Skeletal muscle satellite cell (primary cell): ENCODE results near the gene CYTIP.
"Not testable (repeated sequence)": the region's sequence is repeated elsewhere in the genome, so short reads cannot be mapped to it uniquely, and the experiment has no call there.

ENCODE experiments used
- H3K27me3 ChIP-seq: 2 replicates; pipeline ENCODE4 v1.7.0; 2013; ENCODE audit warnings: low read length; ENCODE audit not compliant: control insufficient read depth, insufficient read depth
- H3K36me3 ChIP-seq: 2 replicates; pipeline ENCODE4 v1.7.0; 2013; ENCODE audit warnings: mild to moderate bottlenecking, control low read depth, low read length; ENCODE audit not compliant: insufficient read depth
- H3K4me1 ChIP-seq: 2 replicates; pipeline ENCODE4 v1.7.0; 2013; ENCODE audit warnings: low read length; ENCODE audit not compliant: control insufficient read depth, insufficient read depth
- H3K4me2 ChIP-seq: 2 replicates; pipeline ENCODE4 v1.7.0; 2013; ENCODE audit warnings: mild to moderate bottlenecking, low read length
- H3K4me3 ChIP-seq: 2 replicates; pipeline ENCODE4 v1.7.0; 2013; ENCODE audit warnings: low read length
- H3K9ac ChIP-seq: 2 replicates; pipeline ENCODE4 v1.7.0; 2013; ENCODE audit warnings: mild to moderate bottlenecking, low read depth, low read length, moderate library complexity
- H3K9me3 ChIP-seq: replicated peaks from 2 replicates; pipeline ENCODE4 v1.7.0; 2013; ENCODE audit warnings: mild to moderate bottlenecking, control low read depth, low read length

Gene CYTIP

DNA sequence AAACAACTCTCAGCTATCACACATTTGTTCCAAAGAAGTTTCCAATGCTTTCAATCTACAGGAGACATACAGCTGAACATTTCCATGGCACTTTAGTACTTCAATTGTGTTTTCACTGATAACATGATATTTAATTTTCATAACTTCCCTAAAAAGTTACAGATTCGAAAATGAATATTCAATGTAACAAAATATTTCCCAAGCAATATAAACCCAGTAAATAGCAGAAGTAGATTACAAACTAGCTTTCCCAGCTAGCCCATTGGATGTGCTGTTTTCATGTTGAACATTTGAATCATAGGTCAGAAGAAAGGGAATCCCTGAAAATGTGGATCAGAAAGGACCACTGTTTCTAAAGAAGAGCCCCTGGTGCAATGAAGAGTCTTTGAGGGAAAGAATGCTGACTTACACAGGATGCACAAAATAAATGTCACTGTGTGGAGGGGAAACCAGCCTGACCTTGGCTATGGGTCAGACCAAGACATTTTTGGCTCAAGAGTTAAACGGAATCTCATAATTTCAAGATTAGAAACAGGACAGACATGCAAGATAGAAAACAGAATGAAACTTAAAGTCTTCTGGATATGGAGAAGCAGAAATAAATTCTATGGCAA is 22.5 kb downstream of the CYTIP start:
- H3K36me3 ChIP-seq = no peaks in the 10 kb centered on the region
- H3K9ac ChIP-seq = no peak overlapping the region
- H3K9me3 ChIP-seq = no peaks in the 10 kb centered on the region
- H3K4me3 ChIP-seq = no peak overlapping the region
- H3K27me3 ChIP-seq = no peaks in the 10 kb centered on the region
- H3K4me1 ChIP-seq = no peaks in the 10 kb centered on the region
- no peak overlapping the region for H3K4me2 ChIP-seq

DNA sequence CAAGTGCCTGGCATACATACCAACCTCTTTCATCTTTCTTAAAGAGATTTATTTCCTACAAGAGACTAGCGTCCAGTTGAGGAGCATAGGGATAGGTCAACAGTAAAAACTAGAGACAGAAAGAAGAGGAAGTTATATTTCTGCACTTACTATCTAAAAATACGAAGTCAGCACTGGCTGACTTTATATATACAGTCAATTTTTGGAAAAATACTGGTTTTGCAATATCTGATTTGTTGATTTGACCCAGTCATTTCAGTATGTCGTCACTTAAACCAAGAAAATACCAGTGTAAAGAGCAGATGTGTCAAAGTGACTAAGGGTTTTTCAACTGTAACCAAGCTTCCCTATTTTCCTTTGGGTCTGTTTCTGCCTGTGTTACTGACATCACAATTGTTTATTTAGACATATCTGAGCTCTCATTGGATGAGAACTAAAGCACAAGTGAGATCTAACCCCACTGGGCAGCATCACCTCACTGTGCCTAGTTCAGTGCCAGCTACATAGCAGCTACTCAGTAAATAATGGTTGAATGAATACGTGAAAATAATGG is 23.0 kb downstream of the CYTIP start:
- no peaks in the 10 kb centered on the region for H3K4me1 ChIP-seq

DNA sequence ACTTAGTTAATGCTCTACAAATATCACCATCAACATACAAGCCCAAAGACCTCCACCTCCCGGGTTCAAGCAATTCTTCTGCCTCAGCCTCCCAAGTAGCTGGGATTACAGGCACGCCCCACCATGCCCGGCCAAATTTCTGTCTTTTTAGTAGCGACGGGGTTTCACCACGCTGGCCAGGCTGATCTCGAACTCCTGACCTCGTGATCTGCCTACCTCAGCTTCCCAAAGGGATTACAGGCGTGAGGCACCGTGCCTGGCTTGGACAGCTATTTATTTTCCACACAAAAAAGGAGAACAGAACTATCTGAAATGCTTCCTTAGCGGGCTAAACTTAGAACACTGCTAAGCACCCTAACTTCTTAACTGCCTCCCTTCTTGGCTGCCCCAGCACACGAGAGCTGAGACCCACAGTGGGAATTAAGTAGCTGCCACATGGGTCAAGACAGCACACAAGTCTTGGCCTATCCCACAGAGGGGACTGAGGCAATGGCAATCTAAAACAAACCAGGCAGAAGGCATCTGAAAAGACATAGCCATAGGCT is 24.8 kb downstream of the CYTIP start:
- no peaks in the 10 kb centered on the region for H3K36me3 ChIP-seq
- H3K9me3 ChIP-seq = no peaks in the 10 kb centered on the region
- no peaks in the 10 kb centered on the region for H3K27me3 ChIP-seq
- H3K4me1 ChIP-seq = no peaks in the 10 kb centered on the region
- no peak overlapping the region for H3K4me2 ChIP-seq
- H3K4me3 ChIP-seq = no peak overlapping the region
- H3K9ac ChIP-seq = no peak overlapping the region

More for the DNA sequence above, 23.0 kb downstream of the CYTIP start:
- Histone ChIP-seq H3K9ac (no peak overlapping the region), H3K27me3 (no peaks in the 10 kb centered on the region), H3K4me3 (no peak overlapping the region), H3K4me2 (no peak overlapping the region), H3K9me3 (no peaks in the 10 kb centered on the region), H3K36me3 (no peaks in the 10 kb centered on the region)

DNA sequence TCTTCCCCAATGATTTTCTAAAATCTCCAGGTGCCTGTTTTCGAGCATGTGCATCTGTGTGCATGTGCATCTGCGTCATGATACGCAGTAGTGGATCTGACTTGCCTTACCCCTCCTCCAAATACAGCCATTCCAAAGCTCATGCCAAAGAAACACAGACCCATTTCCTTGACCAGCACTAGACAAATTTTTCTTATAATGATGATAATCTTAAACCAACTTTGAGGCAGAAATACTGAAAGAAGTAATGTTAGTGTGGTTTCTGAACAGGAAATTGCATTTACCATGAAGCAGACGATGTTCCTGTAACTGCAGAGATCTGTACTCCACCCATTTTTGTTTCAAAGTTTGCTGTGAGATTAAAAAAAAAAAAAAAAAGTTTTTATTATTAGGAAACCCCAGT is 25.6 kb downstream of the CYTIP start:
- no peak overlapping the region for H3K9ac ChIP-seq
- no peaks in the 10 kb centered on the region for H3K9me3 ChIP-seq
- H3K4me1 ChIP-seq = no peaks in the 10 kb centered on the region
- no peak overlapping the region for H3K4me3 ChIP-seq
- no peaks in the 10 kb centered on the region for H3K36me3 ChIP-seq
- H3K4me2 ChIP-seq = no peak overlapping the region
- H3K27me3 ChIP-seq = no peaks in the 10 kb centered on the region

DNA sequence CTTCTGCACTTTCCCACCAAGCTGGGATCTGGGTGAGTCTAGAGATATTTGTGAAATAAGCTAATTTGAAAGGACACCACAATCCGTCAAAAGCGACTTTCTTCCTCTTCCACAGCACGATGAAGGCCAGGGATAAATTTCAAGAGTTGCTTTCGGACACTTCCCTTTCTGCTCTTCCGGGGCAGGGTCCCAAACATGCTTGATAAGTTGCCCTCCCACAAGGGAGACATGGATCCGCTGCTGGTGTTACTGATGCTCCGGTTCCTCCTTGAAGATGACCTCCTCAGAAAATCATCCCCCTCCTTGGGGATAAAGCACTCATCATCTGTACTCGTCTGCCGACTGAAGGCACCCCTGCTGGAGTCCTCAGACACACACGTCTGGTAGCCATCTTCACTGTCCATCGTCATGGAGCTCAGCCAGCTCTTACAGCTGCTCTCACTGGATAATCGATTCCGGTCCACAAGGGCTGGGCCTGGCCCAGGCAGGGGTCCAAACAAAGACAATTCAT is 28.2 kb downstream of the CYTIP start:
- H3K36me3 ChIP-seq = no peaks in the 10 kb centered on the region
- no peak overlapping the region for H3K4me2 ChIP-seq
- H3K9me3 ChIP-seq = no peaks in the 10 kb centered on the region
- H3K9ac ChIP-seq = no peak overlapping the region
- H3K4me3 ChIP-seq = no peak overlapping the region
- H3K4me1 ChIP-seq = no peaks in the 10 kb centered on the region
- H3K27me3 ChIP-seq = no peaks in the 10 kb centered on the region

DNA sequence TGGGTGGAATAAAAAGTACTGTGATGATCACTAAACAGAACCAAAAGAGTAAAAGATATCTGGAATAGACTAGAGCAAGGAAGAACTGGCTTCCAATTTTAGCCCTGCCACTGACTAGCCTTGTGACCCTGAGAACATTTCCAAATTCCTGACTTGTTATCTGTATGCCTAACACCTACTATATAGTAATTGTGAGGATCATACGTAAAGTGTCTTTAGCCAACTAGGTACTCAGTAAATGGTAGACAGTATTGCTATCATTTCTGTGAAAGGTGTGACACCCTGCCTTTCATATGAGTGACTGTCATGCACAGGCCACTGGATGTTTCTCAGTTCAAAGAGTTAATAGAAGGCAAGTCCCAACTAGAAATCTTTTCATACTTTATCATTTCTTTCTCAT is 29.8 kb downstream of the CYTIP start:
- no peaks in the 10 kb centered on the region for H3K4me1 ChIP-seq
- H3K4me2 ChIP-seq = no peak overlapping the region
- no peak overlapping the region for H3K9ac ChIP-seq
- no peaks in the 10 kb centered on the region for H3K27me3 ChIP-seq
- no peaks in the 10 kb centered on the region for H3K36me3 ChIP-seq
- H3K9me3 ChIP-seq = no peaks in the 10 kb centered on the region
- no peak overlapping the region for H3K4me3 ChIP-seq

DNA sequence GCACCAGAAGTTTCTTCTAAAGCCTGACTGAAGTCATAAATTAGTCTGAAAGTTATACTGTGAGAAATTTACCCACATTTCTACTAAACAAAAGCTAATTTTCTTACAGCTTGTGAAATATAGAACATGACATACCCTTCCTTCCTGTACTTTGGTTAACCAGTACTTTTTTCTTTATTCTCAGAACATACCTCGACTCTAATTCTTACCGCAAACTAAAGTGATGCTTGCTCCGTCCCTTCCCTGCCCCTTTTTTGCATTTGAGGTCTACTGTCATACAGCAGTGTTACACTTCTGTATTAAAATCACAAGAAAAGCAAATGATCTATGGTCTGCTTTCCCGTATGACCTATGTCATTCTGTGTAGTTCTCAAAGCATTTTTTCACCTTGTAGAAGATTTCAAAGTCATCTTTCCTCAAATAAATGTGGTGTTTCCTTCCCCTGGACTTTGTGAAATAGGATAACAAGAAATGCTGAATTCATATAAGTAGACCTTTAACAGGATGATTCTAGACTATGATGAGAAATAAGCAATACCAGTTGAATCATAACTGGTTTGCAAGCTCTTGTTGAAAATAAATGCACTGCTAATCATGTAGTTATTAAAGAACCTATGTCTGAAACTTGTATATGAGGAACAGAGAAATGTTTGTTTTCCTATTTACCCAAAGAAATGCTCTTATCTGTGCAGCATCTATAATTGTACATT is 30.4 kb downstream of the CYTIP start:
- Histone ChIP-seq H3K4me3 (no peak overlapping the region), H3K4me1 (no peaks in the 10 kb centered on the region), H3K9ac (no peak overlapping the region)

DNA sequence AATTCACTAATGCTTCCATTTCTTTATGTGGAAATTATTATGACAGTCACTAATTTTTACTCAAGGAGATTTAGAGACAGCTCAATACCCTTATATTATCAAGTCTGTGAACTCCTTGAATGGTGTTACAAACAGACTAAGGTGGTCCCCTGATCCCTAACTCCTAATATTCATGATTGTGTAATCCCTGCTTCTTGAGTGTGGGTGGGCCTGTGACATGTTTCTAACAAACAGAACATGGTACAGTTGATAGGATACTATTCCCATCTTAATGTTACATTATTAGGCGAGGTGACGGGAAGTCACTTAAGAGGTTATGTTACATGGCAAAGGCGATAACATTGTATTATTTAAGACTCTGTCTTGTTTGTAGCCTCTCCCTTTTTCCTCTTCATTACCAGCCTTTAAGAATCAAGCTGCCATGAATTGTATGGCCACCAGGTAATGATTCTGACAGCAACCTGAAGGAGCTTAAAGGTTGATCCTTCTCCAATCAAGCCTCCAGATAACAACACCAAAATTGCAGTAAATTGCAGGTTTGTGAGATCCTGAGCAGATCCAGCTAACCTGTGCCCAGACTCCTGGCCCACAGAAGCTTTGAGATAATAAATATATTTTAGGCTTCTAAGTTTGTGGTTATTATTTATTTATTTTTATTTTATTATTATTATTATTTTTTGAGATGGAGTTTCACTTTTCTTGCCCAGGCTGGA is 32.1 kb downstream of the CYTIP start:
- Histone ChIP-seq H3K27me3 (no peaks in the 10 kb centered on the region), H3K4me1 (no peaks in the 10 kb centered on the region), H3K36me3 (no peaks in the 10 kb centered on the region), H3K4me3 (no peak overlapping the region), H3K4me2 (no peak overlapping the region), H3K9ac (no peak overlapping the region), H3K9me3 (no peaks in the 10 kb centered on the region)

More for the DNA sequence above, 30.4 kb downstream of the CYTIP start:
- Histone ChIP-seq H3K27me3 (no peaks in the 10 kb centered on the region), H3K9me3 (no peaks in the 10 kb centered on the region), H3K36me3 (no peaks in the 10 kb centered on the region), H3K4me2 (no peak overlapping the region)

DNA sequence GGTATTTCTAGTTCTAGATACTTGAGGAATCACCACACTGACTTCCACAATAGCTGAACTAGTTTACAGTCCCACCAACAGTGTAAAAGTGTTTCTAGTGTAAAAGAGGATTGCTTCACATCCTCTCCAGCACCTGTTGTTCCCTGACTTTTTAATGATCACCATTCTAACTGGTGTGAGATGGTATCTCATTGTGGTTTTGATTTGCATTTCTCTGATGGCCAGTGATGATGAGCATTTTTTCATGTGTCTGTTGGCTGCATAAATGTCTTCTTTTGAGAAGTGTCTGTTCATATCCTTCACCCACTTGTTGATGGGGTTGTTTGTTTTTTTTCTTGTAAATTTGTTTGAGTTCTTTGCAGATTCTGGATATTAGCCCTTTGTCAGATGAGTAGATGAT is 38.5 kb downstream of the CYTIP start:
- H3K4me3 ChIP-seq, H3K9ac ChIP-seq, H3K36me3 ChIP-seq, H3K4me2 ChIP-seq, H3K27me3 ChIP-seq, H3K4me1 ChIP-seq, H3K9me3 ChIP-seq: not testable (repeated sequence)

DNA sequence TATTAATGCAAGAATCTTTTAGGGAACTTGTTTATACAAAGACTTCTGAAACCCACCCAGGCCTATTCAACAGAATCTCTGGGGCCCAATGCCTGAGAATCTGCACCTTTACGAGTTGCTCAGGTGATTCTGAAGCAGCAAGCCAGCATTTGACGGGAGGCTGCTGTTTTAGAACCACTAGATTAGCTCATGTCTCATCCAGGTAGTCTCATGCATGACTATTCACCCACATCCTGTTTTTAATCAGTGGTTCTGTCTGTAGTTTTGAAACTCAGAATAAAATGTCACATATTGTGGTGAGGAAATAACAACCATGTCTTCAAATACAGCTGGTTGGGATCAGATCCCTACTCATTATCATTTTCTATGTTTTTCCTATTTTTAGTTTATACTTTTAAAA is 39.5 kb downstream of the CYTIP start:
- Histone ChIP-seq H3K9me3 (no peaks in the 10 kb centered on the region), H3K4me2 (no peak overlapping the region), H3K27me3 (no peaks in the 10 kb centered on the region), H3K9ac (no peak overlapping the region), H3K4me1 (peaks cover 3% of the 10 kb centered on the region), H3K36me3 (no peaks in the 10 kb centered on the region), H3K4me3 (no peak overlapping the region)

DNA sequence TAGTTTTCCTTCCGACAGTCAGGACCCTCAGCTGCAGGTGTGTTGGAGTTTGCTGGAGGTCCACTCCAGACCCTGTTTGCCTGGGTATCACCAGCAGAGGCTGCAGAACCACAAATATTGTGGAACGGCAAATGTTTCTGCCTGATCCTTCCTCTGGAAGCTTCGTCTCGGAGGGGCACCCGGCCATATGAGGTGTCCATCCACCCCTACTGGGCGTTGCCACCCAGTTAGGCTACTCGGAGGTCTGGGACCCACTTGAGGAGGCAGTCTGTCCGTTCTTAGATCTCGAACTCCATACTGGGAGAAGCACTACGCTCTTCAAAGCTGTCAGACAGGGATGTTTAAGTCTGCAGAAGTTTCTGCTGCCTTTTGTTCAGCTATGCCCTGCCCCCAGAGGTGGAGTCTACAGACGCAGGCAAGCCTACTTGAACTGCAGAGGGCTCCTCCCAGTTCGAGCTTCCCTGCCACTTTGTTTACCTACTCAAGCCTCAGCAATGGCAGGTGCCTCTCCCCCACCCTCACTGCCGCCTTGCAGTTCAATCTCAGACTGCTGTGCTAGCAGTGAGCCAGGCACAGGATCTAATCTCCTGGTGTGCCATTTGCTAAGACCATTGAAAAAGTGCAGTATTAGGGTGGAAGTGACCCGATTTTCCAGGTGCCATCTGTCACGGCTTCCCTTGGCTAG is 40.9 kb downstream of the CYTIP start:
- H3K9ac ChIP-seq, H3K27me3 ChIP-seq, H3K4me1 ChIP-seq, H3K4me2 ChIP-seq, H3K9me3 ChIP-seq, H3K4me3 ChIP-seq, H3K36me3 ChIP-seq: not testable (repeated sequence)
